DMS 273 (cell line): ENCODE measurements around the gene ADORA1.

Experiments
- DNase-seq: peaks from one replicate; lab custom pipeline; 2025; ENCODE audit not compliant: unreplicated experiment; lab: John Stamatoyannopoulos, UW

Gene ADORA1

DNA sequence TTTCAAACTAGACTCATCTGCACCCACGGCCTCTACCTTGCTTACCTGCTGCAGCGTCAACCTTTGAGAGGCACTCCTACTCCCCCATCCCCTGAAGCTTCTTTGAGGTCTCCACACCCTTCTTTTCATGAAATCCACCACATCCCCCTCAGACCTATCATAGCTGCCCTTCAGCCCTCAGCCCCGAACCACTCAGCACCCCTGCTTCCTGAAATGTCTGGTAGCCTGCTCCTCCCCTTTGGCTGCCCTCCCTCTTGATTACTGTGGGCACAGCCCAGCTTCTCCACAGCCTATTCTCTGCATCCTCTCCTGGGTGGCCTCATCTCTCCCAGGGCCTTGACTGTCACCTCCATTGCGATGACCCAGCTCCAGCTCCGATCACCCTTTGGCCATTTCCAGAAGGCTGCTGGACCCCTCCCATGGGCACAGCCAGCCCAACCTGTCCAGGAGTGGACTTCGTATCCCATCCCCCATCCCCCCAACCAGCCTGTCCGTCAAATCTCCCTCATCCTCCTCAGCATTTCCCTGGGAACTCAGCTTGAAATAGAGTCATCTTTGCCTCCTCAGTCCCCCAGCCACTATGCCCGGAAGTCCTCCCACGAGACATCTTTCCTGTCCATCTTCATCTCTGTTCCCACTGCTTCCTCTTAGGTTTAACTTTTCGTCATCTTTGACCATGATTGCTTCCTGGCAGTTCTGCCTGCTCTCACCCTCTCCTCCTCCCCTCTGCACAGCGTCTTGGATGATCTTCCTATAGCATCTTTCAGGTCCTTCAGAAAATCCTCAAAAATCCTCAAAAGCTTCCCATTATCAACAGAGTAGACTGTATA is 6.1 kb upstream of the ADORA1 start:
- no peak for DNase-seq

DNA sequence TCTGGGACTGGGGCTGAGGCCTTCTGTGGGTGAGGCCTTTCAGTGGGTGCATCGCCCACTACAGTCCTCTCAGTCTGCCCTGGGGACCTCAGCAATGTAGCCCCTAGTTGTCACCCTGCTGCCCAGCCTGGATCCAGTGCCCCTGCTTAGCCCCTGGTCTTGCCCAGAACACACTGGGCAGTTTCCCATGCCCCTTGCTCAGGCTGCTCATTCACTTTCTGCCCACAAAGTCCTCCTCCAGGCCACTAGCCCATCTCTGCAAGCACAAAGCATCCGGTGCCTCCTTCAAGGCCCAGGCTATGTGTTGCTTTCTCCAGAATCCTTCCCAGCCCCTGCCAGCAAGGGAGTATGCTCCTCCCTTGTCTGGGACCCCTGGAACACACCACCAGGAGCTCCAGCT is 5.4 kb upstream of the ADORA1 start:
- no peak for DNase-seq

DNA sequence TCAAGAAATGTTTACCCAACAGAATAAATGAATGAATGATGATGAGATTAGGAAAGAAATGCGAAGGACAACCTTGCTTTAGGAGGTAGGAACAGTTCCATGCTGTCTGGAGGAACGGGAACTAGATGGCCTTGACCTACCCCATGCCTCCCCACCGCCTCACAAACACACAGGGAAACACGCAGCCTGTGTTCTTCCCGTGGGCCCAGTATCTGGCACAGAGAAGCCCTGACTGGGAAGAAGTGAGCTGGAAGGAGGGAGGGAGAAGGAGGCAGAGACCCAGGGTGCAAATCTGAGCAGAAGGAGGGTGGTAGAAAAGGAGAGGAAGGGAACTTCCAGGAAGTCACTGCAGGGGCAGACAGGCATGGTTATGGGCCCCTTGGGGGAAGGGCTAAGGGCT is 3.5 kb upstream of the ADORA1 start:
- no peak for DNase-seq

DNA sequence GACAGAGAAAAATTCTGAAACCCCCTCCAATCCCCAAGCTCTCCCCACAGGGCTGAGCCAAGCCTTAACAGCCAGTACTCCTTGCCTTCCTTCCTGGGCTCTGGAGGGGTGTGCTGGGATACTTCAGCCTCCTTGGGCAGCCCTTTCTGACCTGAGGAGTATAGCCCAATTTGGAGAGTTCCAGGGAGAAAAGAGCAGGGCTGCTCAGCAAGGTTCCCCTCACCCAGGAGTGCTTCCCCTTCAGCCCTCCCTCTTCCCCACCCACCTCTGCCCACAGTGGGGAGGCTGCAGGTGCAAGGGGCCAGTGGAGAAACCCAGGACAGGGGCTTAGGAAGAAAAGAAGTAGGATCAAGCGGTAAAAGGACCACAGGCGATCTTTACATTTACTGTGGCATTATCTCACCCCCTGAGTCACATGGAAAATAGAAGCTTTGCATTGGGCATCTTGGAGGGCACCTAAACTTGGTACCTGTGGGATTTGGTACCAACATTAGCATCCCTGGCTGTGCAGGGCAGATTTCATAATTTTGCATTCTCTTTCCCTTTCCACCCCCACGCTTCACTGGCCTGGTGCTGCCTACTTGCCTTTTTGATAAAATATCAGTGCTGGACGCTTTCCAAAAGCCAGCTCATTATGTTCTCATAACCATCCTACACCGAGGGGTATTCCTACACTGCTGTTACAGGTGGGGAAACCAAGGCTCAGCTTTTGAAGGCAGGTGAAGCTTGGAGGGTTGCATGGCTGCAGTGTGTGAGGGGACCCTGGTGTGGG is 2.8 kb upstream of the ADORA1 start:
- DNase-seq: peak; percentile 52

DNA sequence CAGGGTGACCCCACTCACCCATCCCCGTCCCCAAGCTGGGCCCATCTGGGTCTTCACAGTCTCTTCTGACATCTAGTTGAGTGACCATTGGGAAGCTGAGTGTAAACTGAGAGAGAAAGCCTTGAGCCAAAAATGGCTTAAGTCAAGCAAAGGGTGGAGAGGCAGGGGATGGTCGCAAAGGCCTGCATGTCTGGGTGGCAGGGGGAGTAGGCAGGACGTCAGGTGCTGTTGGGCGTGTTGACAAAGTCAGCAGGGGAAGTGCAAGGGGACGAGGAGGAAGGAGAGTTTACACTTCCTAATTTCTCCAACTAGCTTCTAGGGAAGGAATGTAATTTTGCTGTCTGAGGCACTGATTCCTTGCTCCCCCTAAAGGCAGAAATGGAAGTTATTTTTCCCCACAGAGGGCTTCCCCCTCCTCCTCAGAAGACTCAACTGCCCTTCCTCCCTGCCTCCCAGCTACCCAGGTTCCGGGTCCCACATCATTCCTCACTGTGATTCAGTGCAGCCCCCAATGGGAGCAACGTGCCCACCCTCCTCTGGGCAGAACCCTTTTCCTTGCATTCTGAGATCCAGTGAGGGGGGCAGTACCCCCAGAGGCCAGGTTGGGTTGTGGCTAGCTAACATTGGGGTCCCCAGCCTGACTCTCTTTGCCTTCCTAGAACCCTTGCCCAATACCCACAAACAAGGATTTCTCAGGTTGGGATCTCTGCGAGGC is 1.2 kb upstream of the ADORA1 start:
- DNase-seq: peak; percentile 68

DNA sequence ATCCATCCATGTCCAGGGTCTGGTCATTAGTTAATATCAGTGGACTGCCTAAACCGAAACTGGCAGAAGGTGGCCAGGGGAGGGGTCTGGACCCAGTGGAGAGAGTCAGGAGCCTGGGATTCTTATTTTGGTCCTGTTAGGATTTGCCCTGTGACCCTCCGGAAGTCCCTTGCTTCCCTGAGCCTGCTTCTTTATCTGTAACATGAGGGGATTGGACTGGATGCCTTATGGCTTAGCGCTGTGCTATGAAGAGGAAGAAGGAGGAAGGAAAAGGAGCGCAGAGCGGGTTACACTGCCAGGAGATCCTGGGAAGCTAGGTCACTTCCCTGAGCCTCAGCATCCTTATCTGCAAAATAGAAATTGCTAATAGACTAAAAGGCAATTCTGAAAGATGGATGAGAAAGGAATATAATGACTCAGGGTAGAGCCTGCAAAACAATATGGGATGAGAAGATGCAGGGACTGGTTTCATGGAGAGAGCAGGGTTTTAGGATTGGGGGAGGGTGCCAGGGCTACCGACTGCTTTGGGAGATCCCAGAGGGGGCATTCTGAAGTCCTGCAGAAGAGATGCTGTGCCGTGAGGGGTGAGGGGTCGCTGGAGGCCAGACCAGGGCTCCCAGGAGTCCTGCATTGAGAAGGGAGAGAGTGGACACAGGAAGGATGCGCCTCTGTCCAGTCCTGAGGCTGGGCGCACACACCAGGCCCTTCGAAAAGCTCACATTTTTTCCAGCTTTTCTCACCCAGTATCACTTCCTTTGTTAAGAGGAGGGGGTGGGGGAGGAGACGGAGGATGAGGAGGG is 460 bp upstream of the ADORA1 start:
- DNase-seq: no peak

DNA sequence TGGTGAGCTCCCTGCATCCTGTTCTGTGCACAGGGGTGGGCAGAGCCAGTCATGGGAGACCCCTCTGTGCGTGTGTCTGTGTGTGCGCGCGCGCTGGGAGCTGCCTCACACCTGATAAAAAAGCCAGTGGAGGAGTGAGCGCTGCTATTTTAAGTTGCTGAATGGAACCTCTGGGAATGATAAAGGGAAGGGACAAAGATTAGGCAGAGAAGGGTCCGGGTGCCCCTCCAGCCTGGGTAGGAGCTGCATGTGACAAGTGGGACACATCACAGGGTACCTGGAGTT is 847 bp downstream of the ADORA1 start:
- DNase-seq: no peak

DNA sequence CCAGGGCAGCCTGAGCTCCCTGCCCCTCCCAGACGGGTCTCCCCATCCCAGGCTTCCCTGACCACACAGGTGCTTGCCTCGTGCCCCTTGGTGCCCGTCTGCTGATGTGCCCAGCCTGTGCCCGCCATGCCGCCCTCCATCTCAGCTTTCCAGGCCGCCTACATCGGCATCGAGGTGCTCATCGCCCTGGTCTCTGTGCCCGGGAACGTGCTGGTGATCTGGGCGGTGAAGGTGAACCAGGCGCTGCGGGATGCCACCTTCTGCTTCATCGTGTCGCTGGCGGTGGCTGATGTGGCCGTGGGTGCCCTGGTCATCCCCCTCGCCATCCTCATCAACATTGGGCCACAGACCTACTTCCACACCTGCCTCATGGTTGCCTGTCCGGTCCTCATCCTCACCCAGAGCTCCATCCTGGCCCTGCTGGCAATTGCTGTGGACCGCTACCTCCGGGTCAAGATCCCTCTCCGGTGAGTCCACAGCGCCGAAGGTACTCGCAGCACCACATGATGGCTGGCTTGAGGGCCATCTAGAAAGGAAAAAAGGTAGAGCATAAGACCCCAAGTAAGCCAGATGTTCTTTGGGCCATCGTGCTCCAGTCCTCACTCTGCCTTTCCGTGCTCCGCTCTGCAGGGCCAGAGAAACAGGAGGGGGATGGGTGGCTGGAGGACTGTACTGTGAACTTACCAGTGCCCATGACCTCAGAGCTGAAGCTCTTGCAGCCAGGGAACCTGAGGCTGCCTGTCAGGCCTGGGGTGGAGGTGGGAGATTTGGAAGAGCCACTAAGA is 1.4 kb downstream of the ADORA1 start:
- DNase-seq: no peak

DNA sequence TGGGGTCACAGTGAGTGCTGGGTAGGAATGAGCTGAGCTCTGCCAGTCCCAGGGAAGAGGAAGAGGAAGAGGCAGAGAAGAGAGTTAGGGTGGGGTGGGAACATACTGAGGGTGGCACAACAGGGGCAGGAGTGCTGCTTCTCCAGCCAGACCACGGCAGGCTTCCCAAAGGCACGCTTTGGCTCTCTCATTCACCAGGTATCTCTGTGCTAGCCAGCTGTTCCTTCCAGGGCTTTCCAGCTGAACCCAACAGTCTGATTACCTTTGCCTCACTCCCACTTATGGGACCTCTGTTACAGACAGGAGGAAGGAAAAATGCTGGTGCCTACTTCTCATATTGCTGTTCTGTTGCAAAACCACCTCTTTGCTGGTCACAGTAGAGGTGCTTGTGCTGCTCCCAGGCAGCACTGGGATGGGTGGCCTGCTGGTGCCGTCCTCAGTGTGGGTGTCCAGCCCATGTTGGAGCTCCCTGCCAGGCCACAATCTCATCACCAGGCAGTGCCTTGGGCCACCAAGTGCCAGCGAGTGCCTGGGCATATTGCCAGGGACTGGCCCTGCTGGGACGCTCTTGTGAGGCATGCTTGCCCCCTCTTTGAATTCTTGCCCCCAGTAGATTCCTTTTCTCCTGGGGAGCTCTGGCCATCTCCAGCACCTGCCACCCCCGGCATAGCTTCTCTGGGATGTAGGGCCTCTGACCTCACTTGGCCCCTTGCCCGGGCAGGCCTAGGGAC is 2.1 kb downstream of the ADORA1 start:
- peak; percentile 59 for DNase-seq

DNA sequence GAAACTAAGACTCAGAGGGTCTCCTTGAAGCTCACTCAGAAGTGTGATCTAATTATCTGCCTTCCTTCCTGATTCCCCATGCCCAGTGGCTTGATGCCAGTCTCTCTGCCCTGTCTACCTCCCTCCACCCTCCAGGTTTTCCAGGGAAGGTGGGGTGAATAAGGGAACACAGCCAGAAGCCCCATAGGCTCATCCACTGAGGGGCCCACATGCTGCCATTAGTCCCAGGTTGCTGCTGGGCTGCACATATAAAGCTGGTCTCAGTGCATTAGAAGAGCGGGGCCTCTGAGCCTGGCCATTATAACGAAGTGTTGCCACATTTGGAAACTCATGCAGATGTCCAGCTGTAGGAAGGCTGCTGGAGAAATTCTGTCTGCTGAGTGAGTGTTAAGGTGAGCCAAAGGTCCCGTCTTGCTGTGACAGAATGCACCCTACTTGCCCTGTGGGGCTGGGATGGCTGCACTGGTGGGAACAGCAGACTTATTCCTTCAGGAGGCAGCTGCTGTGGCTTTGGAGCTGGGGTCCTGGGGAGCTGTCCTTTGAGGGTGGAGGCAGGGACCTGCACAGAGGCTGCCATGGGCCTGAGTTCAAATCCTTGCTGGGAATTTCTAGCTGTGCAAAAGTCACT is 2.9 kb downstream of the ADORA1 start:
- DNase-seq: peak; percentile 45

DNA sequence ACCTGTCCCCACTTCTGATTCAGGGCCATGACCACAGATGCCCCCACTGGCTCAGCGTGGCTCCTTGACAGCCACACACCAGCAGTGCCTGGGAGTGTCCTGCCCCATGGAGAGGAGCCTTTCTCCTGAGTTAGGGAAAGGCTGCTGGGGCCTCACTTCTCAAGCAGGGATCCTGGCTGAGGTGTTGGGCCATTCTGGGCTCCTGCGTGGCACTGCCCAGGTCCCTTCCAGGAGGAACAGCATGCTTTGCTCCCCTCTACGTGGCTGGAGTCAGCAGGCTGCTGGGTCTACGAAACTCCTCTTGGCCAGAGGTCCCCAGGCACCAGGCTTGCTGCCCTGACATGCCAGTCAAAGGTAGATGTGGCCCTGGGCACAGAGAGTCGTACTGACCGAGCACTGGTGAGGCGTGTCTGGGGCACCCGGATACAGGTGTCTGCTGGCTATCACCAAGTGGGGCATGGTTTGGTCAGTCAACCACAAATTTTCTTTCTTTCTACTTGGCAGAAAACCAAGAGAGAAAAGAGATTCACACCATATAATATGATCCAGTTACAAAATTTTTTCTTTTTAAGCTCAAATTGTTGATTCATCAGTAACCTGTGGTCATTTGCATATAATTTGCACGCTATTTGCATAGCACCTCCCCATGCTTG is 4.1 kb downstream of the ADORA1 start:
- DNase-seq: no peak

DNA sequence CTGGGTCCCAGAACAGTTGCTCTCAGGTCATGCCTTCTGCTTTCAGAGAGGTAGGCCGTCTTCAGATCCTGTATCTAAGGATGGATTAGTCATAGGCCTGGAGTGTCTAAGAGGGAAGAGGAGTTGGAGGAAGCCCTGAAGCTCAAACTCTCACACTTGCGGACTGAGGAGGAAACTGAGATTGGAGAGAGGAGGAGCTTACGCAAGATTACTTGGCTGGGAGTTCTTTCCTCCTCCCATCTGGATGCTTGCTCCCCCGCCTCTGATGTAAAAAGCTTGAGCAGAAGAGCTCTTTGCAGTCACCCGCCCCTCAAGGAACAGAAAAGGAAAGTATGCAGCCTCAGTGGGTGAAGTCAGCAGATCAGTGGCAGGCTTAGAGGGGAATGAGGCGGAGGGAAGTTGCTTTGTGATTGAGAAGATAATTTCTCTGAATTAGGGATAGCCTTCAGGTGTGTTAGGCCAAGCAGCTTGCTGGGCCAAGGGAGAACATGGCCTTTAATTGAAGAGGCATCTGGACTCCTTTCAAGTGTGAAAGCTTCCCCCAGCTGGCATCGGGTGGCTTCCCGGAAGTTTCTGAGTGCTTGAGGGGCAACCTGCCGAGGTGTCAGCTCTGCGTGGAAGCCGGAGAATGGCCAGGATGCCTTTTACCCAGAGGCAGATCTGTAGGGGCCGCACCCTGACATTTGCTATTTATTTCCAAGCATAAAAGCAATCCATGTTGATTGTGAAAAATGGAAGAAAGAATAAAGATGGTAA is 6.6 kb downstream of the ADORA1 start:
- DNase-seq: peak; percentile 70

DNA sequence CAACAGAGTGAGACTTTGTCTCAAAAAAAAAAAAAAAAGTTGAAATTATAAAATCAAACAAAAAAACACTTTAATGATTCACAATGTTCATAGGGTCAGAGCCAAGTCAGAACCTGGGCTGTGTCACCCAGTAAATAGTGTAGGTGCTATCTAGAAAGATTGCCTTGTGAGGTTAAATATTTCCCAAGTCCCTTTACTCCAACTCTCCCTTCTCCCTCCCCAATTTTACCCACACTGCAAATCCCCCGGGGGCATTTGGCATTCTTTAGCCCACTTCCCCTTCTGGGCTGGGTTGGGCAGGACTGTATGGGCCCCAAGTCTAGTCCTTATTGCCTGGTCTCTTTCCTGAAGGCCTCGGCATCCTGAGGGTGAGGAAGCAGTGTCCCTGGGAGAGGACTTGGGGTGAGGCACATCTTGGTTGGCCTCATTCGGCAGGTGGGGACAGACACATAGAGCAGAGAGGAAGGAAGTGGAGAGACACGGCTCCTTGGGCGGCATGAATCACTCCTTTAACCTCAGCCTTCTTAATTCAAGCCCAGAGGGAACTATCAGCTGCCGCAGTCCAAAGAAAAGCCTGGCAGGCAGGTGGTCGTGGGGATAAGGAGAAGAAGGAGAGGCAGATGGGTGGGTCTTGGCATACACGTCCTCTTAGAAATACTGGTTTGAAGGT is 8.2 kb downstream of the ADORA1 start:
- DNase-seq: no peak

DNA sequence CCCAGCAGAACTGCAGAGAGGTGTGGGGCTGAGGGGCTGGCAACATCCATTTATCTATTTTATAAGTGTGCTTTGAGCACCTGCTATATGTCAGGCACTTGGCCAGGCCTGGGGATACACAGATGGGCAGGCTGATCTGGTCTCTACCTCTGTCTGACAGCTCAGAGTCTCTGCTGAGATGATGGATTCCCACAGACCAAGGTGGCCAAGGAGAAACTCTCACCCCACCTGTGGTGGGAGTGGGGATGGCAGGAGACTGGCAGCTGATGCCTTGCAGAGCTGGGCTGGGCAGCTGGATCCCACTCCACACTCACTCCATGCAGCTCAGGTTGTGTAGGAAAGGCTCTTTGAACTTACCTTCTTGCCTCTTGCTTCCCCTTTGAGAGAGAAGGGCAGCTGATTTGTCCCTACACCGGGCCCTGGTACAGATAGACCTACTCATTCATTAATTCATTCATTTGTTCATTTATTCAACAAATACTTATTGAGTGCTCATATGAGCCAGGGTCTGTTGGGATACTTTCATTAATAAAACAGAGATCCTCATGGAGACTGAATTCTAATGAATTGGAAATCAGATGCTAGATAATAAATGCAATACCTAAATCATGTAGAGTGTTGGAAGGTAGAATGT is 9.0 kb downstream of the ADORA1 start:
- DNase-seq: peak; percentile 69

DNA sequence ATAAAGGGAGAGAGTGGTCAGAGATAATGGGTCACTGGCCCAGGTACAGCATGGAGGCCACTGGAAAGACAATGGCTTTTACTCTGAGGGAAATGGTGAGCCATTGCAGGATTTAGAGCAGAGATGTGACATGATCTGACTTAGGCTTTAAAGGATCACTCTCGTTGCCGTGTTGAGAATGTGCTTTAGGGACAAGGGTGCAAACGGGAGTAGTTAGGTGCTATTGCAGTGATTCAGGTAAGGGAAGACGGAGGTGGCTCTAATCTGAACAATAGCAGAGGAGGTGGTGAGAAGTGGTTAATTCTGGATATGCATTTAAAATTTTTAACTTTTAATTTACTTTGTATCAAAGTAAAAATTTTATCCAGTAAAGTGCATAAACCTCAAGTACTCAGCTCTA is 9.8 kb downstream of the ADORA1 start:
- DNase-seq: no peak

DNA sequence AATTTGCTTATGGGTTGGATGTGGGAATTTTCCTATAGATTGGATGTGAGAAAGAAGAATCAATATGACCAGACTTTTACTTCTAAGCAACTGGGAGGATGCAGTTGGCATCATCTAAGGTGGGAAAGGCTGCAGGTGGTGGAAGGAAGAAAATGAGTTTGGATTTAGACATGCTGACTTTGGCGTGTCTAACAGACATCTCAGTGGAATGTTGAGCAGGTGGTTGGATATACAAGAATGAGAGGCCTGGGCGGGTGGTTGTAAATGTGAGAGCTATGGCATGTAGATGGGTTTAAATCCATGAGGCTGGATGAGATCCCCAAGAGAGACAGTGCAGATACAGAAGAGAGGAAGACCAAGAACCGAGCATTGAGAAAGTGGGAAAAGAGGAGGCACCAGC is 10.5 kb downstream of the ADORA1 start:
- DNase-seq: no peak

DNA sequence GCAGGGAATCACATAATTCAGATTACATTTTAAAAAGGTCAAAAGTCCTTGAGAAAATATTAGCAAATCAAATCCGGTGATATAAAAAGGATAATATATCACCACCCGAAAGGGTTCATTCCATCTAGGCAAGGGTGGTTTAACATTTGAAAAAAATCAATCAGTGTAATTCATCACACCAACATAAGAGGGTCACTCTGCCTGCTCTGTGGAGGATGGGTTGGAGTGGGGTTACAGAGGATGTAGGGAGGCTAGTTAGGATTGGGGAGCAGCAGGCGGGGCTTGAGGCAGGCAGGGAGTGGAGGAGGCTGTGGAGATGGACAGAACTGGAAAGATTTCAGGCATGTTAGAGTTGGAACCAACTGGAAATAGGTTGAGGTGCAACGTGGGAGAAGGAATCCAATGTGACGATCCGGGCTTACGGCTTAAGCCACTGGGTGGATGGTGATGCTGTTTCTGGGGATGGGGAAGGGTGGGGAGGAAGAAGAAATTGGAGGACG is 12.5 kb downstream of the ADORA1 start:
- no peak for DNase-seq
